BJ (cell line): ENCODE data around the gene ATG9A. TPM values are rescaled to one million over a fixed set of nuclear protein-coding genes. Genes with fewer than 3 reads are reported as not detected.
A peak's percentile ranks its signal among the peaks of the same experiment; 100 is the strongest.

ENCODE experiments used
- CTCF ChIA-PET: fragments of 350-600 bp; formaldehyde crosslinking; extraction: SDS; loops from one replicate; lab custom pipeline; 2021; ENCODE audit warnings: antibody characterized with exemption, inconsistent platforms; lab: Yijun Ruan, JAX
- POLR2A ChIA-PET: fragments of 300-600 bp; sonication (Branson Sonifier 250); formaldehyde crosslinking; extraction: SDS; loops from one replicate; lab custom pipeline; 2021; ENCODE audit warnings: antibody characterized with exemption; lab: Charles Lee
- DNase-seq: peaks from one replicate; pipeline ENCODE4 v3.0.0-alpha.2; 2011; ENCODE audit warnings: low read depth
- H3K27me3 ChIP-seq: 2 replicates; pipeline ENCODE4 v1.6.0; 2011; ENCODE audit warnings: low read length; ENCODE audit not compliant: control insufficient read depth, insufficient read depth
- H3K36me3 ChIP-seq: 2 replicates; pipeline ENCODE4 v1.5.1; 2011; ENCODE audit warnings: low read length; ENCODE audit not compliant: control insufficient read depth, insufficient read depth
- H3K4me3 ChIP-seq: 2 replicates; pipeline ENCODE4 v1.5.1; 2011; ENCODE audit warnings: low read depth, mild to moderate bottlenecking, control low read depth, low read length
- polyA plus RNA-seq: library from polyadenylated mRNA; depleted of rRNA; stranded (reverse); fragments of >200 nt; gene quantifications from 2 replicates; pipeline ENCODE4 v1.2.3, GENCODE V29; 2011
- TF ChIP-seq, protein P1 (sequence below): IDR thresholded peaks from 2 replicates; pipeline ENCODE4 v1.5.1; 2011; ENCODE audit warnings: low read depth, mild to moderate bottlenecking, control low read depth, inconsistent platforms, low read length, moderate library complexity; ENCODE audit not compliant: insufficient read depth

Gene ATG9A
- polyA plus RNA-seq, 1 experiment, result 132 TPM

- TF ChIP-seq, protein P1, sequence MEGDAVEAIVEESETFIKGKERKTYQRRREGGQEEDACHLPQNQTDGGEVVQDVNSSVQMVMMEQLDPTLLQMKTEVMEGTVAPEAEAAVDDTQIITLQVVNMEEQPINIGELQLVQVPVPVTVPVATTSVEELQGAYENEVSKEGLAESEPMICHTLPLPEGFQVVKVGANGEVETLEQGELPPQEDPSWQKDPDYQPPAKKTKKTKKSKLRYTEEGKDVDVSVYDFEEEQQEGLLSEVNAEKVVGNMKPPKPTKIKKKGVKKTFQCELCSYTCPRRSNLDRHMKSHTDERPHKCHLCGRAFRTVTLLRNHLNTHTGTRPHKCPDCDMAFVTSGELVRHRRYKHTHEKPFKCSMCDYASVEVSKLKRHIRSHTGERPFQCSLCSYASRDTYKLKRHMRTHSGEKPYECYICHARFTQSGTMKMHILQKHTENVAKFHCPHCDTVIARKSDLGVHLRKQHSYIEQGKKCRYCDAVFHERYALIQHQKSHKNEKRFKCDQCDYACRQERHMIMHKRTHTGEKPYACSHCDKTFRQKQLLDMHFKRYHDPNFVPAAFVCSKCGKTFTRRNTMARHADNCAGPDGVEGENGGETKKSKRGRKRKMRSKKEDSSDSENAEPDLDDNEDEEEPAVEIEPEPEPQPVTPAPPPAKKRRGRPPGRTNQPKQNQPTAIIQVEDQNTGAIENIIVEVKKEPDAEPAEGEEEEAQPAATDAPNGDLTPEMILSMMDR, result no peak
- POLR2A ChIA-PET, result no interaction called here
- CTCF ChIA-PET, result interaction anchor here (1.0 to 1.3 kb wide), 7 partner anchors 13 to 196 kb away, joined by 3 to 5 read pairs (median 3); partner anchors contain the start of genes NHEJ1 and ZFAND2B
- Histone ChIP-seq H3K4me3 (peak overlapping the region; percentile 95; the same call in 1 of the 2 replicates), H3K27me3 (no peaks in the 10 kb centered on the region), H3K36me3 (peaks cover 39% of the 10 kb centered on the region)
- no peak for DNase-seq
Observed at GRCh38 chr2:219179601-219180465, 49.6 kb downstream of the ATG9A start.

GRCh38 chr2:219178377-219179175 lies 50.9 kb downstream of the ATG9A start:
- TF ChIP-seq, protein P1, result no peak
- CTCF ChIA-PET, result interaction anchor here (1.3 kb wide), 1 partner anchor 99 kb away, joined by 3 read pairs; no protein-coding TSS in a partner anchor
- DNase-seq, result no peak
- Histone ChIP-seq H3K27me3 (no peaks in the 10 kb centered on the region), H3K4me3 (peak overlapping the region; percentile 95), H3K36me3 (peaks cover 43% of the 10 kb centered on the region)
- POLR2A ChIA-PET, result no interaction called here

GRCh38 chr2:219177552-219178376 lies 51.7 kb downstream of the ATG9A start, which contains the start of gene RETREG2:
RETREG2 (plus strand) TSS chr2:219178275; CDS start chr2:219178353, 78 bp downstream.
- POLR2A ChIA-PET, result interaction anchor here (0.7 kb wide), 1 partner anchor 97 kb away, joined by 5 read pairs; no protein-coding TSS in a partner anchor

DNA sequence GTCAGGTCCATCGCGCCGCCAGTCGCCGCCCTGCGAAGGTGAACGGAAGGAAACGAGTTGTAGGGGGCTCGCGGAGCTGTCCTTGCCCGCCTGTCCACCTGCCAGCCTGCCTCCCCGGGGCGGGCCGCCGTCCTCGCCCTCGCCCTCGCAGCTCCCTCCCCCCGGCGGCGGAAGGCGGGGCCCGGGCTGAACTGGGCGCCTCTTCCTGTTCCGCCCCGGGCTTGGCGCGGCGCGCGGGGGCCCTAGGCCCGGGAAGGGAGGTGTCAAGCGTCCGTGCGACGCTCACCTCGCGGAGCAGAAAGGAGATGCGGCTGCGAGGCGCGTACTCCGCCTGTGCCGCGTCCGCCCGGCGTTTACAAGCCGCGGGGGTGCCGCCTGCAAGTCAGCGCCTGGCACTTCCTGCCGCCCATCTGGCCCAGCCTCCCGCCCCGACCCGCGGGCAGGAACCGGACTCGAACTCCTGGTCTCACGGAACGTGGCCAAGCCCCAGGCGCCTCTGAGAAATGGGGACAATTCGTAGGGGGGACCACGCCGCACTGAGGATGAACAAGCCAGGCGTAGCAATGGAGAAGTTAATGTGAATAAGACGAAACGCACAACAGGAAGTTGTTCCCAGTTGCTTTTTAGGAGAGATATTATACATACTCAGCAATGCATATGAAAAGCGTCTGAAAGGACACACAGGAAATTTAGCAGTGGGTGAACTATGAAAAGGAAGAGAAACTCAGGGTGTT lies 52.5 kb downstream of the ATG9A start, which contains the start of gene CNPPD1:
Gene CNPPD1, minus strand, starts transcription at position 108 of the 734 bp plus-strand sequence. Its CDS starts 97 bp downstream, at position 11.
- peaks cover 41% of the 10 kb centered on the region for H3K36me3 ChIP-seq
- no peaks in the 10 kb centered on the region for H3K27me3 ChIP-seq
- peak within 1 kb of the TSS; percentile 95 for H3K4me3 ChIP-seq
- peak; percentile 30 for DNase-seq
- TF ChIP-seq, protein P1, result no peak
- ChIA-PET CTCF (interaction anchor here (0.6 to 8.5 kb wide), 9 partner anchors 15 to 176 kb away, joined by 3 to 90 read pairs (median 3); partner anchors contain the start of gene ZFAND2B), POLR2A (interaction anchor here (0.5 to 0.7 kb wide), 3 partner anchors 13 to 98 kb away, joined by 3 to 5 read pairs (median 4); partner anchors contain the start of gene ZFAND2B)

More at GRCh38 chr2:219177552-219178376, 51.7 kb downstream of the ATG9A start, which contains the start of gene RETREG2:
- TF ChIP-seq, protein P1, result 0 out of 2 replicates have a peak, but pooled peaks have one; percentile 26
- Histone ChIP-seq H3K36me3 (peaks cover 44% of the 10 kb centered on the region), H3K27me3 (no peaks in the 10 kb centered on the region), H3K4me3 (peak within 1 kb of the TSS; percentile 95)
- CTCF ChIA-PET, result interaction anchor here (0.6 to 8.5 kb wide), 3 partner anchors 15 to 168 kb away, joined by 3 to 90 read pairs (median 3); no protein-coding TSS in a partner anchor
- peak; percentile 72 for DNase-seq
